PFSK-1 (cell line): ENCODE results near the gene TUBA8.

Experiments used
- FOXP2 ChIP-seq: optimal IDR thresholded peaks from 2 replicates; pipeline ENCODE3; 2011; ENCODE audit warnings: borderline replicate concordance, control low read depth, inconsistent platforms; ENCODE audit not compliant: insufficient read depth; ENCODE audit errors: extremely low read length, extremely low read depth
- POLR2AphosphoS5 ChIP-seq: IDR thresholded peaks from 2 replicates; pipeline ENCODE4 v1.6.1; 2012; ENCODE audit warnings: low read depth, mild to moderate bottlenecking, control low read depth, low read length, moderate library complexity
- REST ChIP-seq, 2 experiments: IDR thresholded peaks; 2 replicates each; pipeline versions ENCODE4 v1.6.1 to v1.8.0; 2011 to 2012; ENCODE audit warnings: low read depth in 2 of 2, low read length in 2 of 2, control low read depth in 1 of 2, inconsistent platforms in 1 of 2, mild to moderate bottlenecking in 1 of 2, moderate library complexity in 1 of 2; ENCODE audit not compliant: insufficient read depth in 1 of 2
- SIN3A ChIP-seq: IDR thresholded peaks from 2 replicates; pipeline ENCODE4 v1.6.1; 2012; ENCODE audit warnings: mild to moderate bottlenecking, low read length, moderate library complexity, borderline replicate concordance; ENCODE audit not compliant: insufficient read depth
- TAF1 ChIP-seq: IDR thresholded peaks from 2 replicates; pipeline ENCODE4 v1.6.1; 2012; ENCODE audit warnings: low read length, control low read depth, borderline replicate concordance; ENCODE audit not compliant: insufficient read depth

Gene TUBA8

DNA sequence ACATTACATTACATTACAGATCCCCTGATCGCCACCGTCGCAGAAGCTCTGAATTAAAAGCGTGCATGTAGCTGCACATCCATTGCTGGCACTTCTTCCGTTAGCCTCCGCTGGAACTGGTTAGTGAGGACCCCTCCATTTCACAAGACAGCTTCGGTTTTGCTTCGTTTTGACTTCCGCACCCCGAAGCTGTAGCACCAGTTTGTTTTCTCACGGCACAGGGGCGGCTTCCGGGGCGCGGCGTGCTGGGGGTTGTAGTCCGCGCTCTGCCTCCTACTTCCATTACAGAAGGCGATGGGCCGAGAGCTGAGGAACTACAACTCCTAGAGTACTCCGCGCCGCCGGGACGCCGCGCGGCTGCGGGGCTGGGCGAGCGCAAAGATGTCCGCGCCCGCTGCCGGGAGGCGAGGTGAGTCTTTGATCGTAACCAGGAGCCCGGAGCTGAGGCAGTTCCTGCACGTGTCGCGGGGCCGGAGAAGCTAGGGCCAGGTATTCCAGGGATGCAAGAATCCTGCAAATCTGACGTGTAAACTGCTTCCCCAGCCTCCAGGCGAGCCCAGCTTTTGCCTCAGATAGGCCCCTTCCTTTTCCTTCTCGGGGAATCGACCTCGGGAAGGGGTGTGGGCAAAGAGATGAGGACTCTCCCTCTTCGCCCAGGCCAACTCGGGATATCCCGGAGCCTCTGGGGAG lies 32.8 kb upstream of the TUBA8 start, which contains the start of gene PEX26:
PEX26 (plus strand) TSS at position 352 of the 690 bp plus-strand sequence. CDS start 387 bp downstream, outside the sequence.
- TF ChIP-seq TAF1 = peak; percentile 58; the same call in 1 of the 2 replicates
- peak; percentile 66; the same call in 1 of the 2 replicates for TF ChIP-seq SIN3A
- TF ChIP-seq REST (IDR thresholded peaks at IDR 0.05; ENCODE audit: insufficient read depth in 1 of 2, low read depth in 2 of 2, low read length in 2 of 2) = no peak
- TF ChIP-seq FOXP2 = no peak
- TF ChIP-seq POLR2AphosphoS5 = peak; percentile 67

GRCh38 chr22:18078329-18079041 lies 32.1 kb upstream of the TUBA8 start:
- TF ChIP-seq POLR2AphosphoS5 = no peak
- no peak for TF ChIP-seq REST (IDR thresholded peaks at IDR 0.05; ENCODE audit: insufficient read depth in 1 of 2, low read depth in 2 of 2, low read length in 2 of 2)
- TF ChIP-seq TAF1 = no peak
- no peak for TF ChIP-seq SIN3A
- no peak for TF ChIP-seq FOXP2

GRCh38 chr22:18079706-18080233 lies 30.8 kb upstream of the TUBA8 start:
- TF ChIP-seq SIN3A (no peak), REST (IDR thresholded peaks at IDR 0.05; ENCODE audit: insufficient read depth in 1 of 2, low read depth in 2 of 2, low read length in 2 of 2) (no peak), TAF1 (no peak), FOXP2 (no peak), POLR2AphosphoS5 (no peak)

GRCh38 chr22:18081416-18081815 lies 29.2 kb upstream of the TUBA8 start:
- TF ChIP-seq FOXP2 = no peak
- no peak for TF ChIP-seq REST (IDR thresholded peaks at IDR 0.05; ENCODE audit: insufficient read depth in 1 of 2, low read depth in 2 of 2, low read length in 2 of 2)
- TF ChIP-seq SIN3A = no peak
- TF ChIP-seq TAF1 = no peak
- TF ChIP-seq POLR2AphosphoS5 = no peak
